K562 (cell line): ENCODE measurements around the gene SMIM23. TPM values are rescaled to one million over a fixed set of nuclear protein-coding genes. Genes with fewer than 3 reads are reported as not detected.
A peak's percentile ranks its signal among the peaks of the same experiment; 100 is the strongest.

Source experiments
- ATAC-seq: fragments of 200-7000 bp; cut with Tn5 transposase; 3 replicates; pipeline ENCODE4 v1.9.1; 2020; ENCODE audit warnings: moderate library complexity
- BruUV-seq: library from RNA; stranded (reverse); fragments of 400-500 nt; replicated peaks from 2 replicates; lab custom pipeline; 2021; lab: Mats Ljungman, UMichigan
- CTCF ChIA-PET: fragments of 300-600 bp; formaldehyde crosslinking; extraction: SDS; loops from one replicate; lab custom pipeline; 2021; ENCODE audit warnings: low intra/inter-chr PET ratio; lab: Yijun Ruan, JAX
- POLR2A ChIA-PET: fragments of 300-600, 350-650 bp; sonication (Branson Sonifier 250); formaldehyde crosslinking; extraction: SDS; loops from one replicate; lab custom pipeline; 2021; ENCODE audit warnings: antibody characterized with exemption, inconsistent platforms; lab: Yijun Ruan, JAX
- DNase-seq, 4 experiments: peaks; one replicate each; pipeline versions ENCODE4 v3.0.0 to v3.0.0-alpha.2; 2011 to 2018; ENCODE audit warnings: low spot score in 3 of 4, mixed read lengths in 3 of 4; ENCODE audit errors: extremely low read depth in 1 of 4
- FAIRE-seq: peaks from 2 replicates; lab custom pipeline; 2011; peaks lifted over from hg19 to GRCh38; lab: Jason Lieb, UNC
- H2AFZ ChIP-seq: 2 replicates; pipeline ENCODE4 v1.6.0; 2011; ENCODE audit warnings: low read depth, low read length, control low read depth, inconsistent platforms
- H3K27ac ChIP-seq: fragments of 200-600 bp; 3 replicates; pipeline ENCODE4 v1.8.0; 2011; ENCODE audit warnings: low read depth, mild to moderate bottlenecking, control low read depth, inconsistent platforms, low read length, moderate library complexity, mixed read lengths; ENCODE audit errors: extremely low read depth
- H3K27me3 ChIP-seq, 2 experiments: fragments of 300-600 bp in 1 of 2; 2 replicates in 1 of 2; 3 replicates in 1 of 2; pipeline versions ENCODE4 v1.6.0 to v1.8.0; 2011; ENCODE audit warnings: inconsistent platforms in 2 of 2, low read length in 2 of 2, mild to moderate bottlenecking in 1 of 2, mixed read lengths in 1 of 2, moderate library complexity in 1 of 2; ENCODE audit not compliant: control insufficient read depth in 2 of 2, insufficient read depth in 2 of 2
- H3K36me3 ChIP-seq: fragments of 300-600 bp; 3 replicates; pipeline ENCODE4 v1.8.0; 2011; ENCODE audit warnings: mild to moderate bottlenecking, low read length, inconsistent platforms; ENCODE audit not compliant: control insufficient read depth, insufficient read depth
- H3K4me1 ChIP-seq, 2 experiments: fragments of 200-600 bp in 1 of 2; replicated peaks in 1 of 2; 2 replicates in 1 of 2; 3 replicates in 1 of 2; pipeline versions ENCODE4 v1.5.1 to v1.8.0; 2011; ENCODE audit warnings: inconsistent platforms in 2 of 2, low read length in 2 of 2, mild to moderate bottlenecking in 1 of 2, mixed read lengths in 1 of 2, moderate library complexity in 1 of 2; ENCODE audit not compliant: control insufficient read depth in 2 of 2, insufficient read depth in 2 of 2
- H3K4me2 ChIP-seq: 2 replicates; pipeline ENCODE4 v1.6.1; 2011; ENCODE audit warnings: low read length, control low read depth, inconsistent platforms, mixed read lengths; ENCODE audit not compliant: insufficient read depth
- H3K4me3 ChIP-seq: fragments of 200-600 bp; sonication (generic), shearing (Covaris generic); 2 replicates; pipeline ENCODE4 v1.5.1; 2016; ENCODE audit warnings: control low read depth, inconsistent platforms
- H3K79me2 ChIP-seq: fragments of 200-600 bp; 3 replicates; pipeline ENCODE4 v1.8.0; 2011; ENCODE audit warnings: low read length, inconsistent platforms; ENCODE audit not compliant: control insufficient read depth, insufficient read depth
- H3K9ac ChIP-seq, 2 experiments: 2 replicates each; pipeline versions ENCODE4 v1.6.0 to v1.6.1; 2011; ENCODE audit warnings: low read depth in 2 of 2, low read length in 2 of 2, control low read depth in 1 of 2, inconsistent platforms in 1 of 2, mild to moderate bottlenecking in 1 of 2, mixed read lengths in 1 of 2; ENCODE audit not compliant: insufficient read depth in 1 of 2
- H3K9me1 ChIP-seq: one replicate; pipeline ENCODE4 v1.6.0; 2011; ENCODE audit warnings: inconsistent platforms, mild to moderate bottlenecking, low read length, moderate library complexity; ENCODE audit not compliant: control insufficient read depth, insufficient read depth
- H3K9me3 ChIP-seq: replicated peaks from 2 replicates; pipeline ENCODE4 v1.5.1; 2011; ENCODE audit warnings: low read depth, low read length, inconsistent platforms; ENCODE audit not compliant: control insufficient read depth, insufficient read depth
- H4K20me1 ChIP-seq: replicated peaks from 2 replicates; pipeline ENCODE4 v1.6.1; 2011; ENCODE audit warnings: low read length, inconsistent platforms, mixed read lengths; ENCODE audit not compliant: control insufficient read depth, insufficient read depth
- BACH1 ChIP-seq: fragments of 200-800 bp; sonication (Bioruptor generic); IDR thresholded peaks from 2 replicates; pipeline ENCODE4 v1.6.1; 2016; ENCODE audit warnings: missing genetic modification characterization, missing compliant biosample characterization
- E2F3 ChIP-seq: fragments of 250-450 bp; sonication (Bioruptor Pico); IDR thresholded peaks from 2 replicates; pipeline ENCODE4 v1.4.0; 2020; ENCODE audit warnings: mild to moderate bottlenecking
- EHMT2 ChIP-seq: fragments of 450-650 bp; IDR thresholded peaks from 2 replicates; pipeline ENCODE4 v1.6.1; 2018; ENCODE audit warnings: antibody characterized with exemption
- KHSRP ChIP-seq: fragments of 450-650 bp; IDR thresholded peaks from 2 replicates; pipeline ENCODE4 v1.6.1; 2017
- L3MBTL2 ChIP-seq: fragments of 450-650 bp; IDR thresholded peaks from 2 replicates; pipeline ENCODE4 v1.6.1; 2016; ENCODE audit warnings: mild to moderate bottlenecking, moderate library complexity
- MBD2 ChIP-seq: sonication (generic); IDR thresholded peaks from 2 replicates; pipeline ENCODE4 v1.6.1; 2016; ENCODE audit warnings: low read depth, borderline replicate concordance
- POLR2G ChIP-seq: fragments of 200-400 bp; formaldehyde crosslinking; IDR thresholded peaks from 2 replicates; pipeline ENCODE4 v1.6.1; 2017; ENCODE audit warnings: low read depth, mild to moderate bottlenecking, antibody characterized with exemption, low read length, moderate library complexity
- RBFOX2 ChIP-seq: fragments of 200-400 bp; formaldehyde crosslinking; IDR thresholded peaks from 2 replicates; pipeline ENCODE4 v1.6.1; 2017; ENCODE audit warnings: low read depth, mild to moderate bottlenecking, low read length, moderate library complexity
- RBM14 ChIP-seq: fragments of 200-400 bp; formaldehyde crosslinking; IDR thresholded peaks from 2 replicates; pipeline ENCODE4 v1.6.1; 2018; ENCODE audit warnings: low read depth, mild to moderate bottlenecking, low read length, moderate library complexity, borderline replicate concordance; ENCODE audit not compliant: insufficient read depth
- U2AF2 ChIP-seq: fragments of 200-400 bp; formaldehyde crosslinking; optimal IDR thresholded peaks from 2 replicates; pipeline ENCODE3; 2017; ENCODE audit warnings: low read depth, mild to moderate bottlenecking, low read length
- ZNF146 ChIP-seq: IDR thresholded peaks from one replicate; pipeline ENCODE4 v1.6.1; 2018; ENCODE audit warnings: missing compliant biosample characterization; ENCODE audit not compliant: unreplicated experiment
- ZNF436 ChIP-seq: fragments of 250-450, 450-650 bp; sonication (Bioruptor Pico); formaldehyde crosslinking; IDR thresholded peaks from 2 replicates; pipeline ENCODE4 v1.7.0; 2020; ENCODE audit warnings: mild to moderate bottlenecking
- ZSCAN32 ChIP-seq: fragments of 450-650 bp; formaldehyde crosslinking; IDR thresholded peaks from 2 replicates; pipeline ENCODE4 v1.4.0; 2020; ENCODE audit warnings: mild to moderate bottlenecking, moderate library complexity
- WGBS: fragments of 100-300 bp; shearing (Covaris generic); methylation state at CpG from one replicate; pipeline ENCODE4 v1.1.6; 2016; ENCODE audit warnings: low coverage, mixed read lengths; ENCODE audit not compliant: insufficient coverage; ENCODE audit errors: missing lambda C conversion rate; 5-methylcytosine and 5-hydroxymethylcytosine counted together
- in situ Hi-C: fragments of 300-500 bp; cut with MboI; formaldehyde crosslinking; loops from 4 replicates; pipeline ENCODE4 v1.15.0; 2018; ENCODE audit warnings: inconsistent platforms, mixed read lengths
- intact Hi-C: fragments of 100-400 bp; cut with micrococcal nuclease; formaldehyde crosslinking; loops from 2 replicates; pipeline ENCODE4 v1.14.2; 2022
- polyA plus RNA-seq, 8 experiments: library from polyadenylated mRNA; depleted of rRNA in 4 of 8; stranded (reverse) in 5 of 8; unstranded in 3 of 8; fragments of >200 nt; fragmentation: Nextera tagmentation in 2 of 8; fragmentation: Illumina TruSeq in 1 of 8; extraction: Ambion mirVana in 2 of 8; extraction: Trizol in 1 of 8; gene quantifications; 2 replicates each; pipeline versions ENCODE4 v1.2.1 to v1.2.3, GENCODE V29; 2011 to 2014; ENCODE audit warnings: inconsistent platforms in 1 of 8, missing spikeins in 1 of 8
- total RNA-seq, 7 experiments: library from RNA; depleted of rRNA in 6 of 7; stranded (reverse); fragments of >200 nt in 6 of 7; fragmentation: Illumina TruSeq in 2 of 7; extraction: Trizol in 2 of 7; gene quantifications; 2 replicates each; pipeline versions ENCODE4 v1.2.1 to v1.2.3, GENCODE V29; 2011 to 2021; ENCODE audit warnings: low replicate concordance in 1 of 7
- TF ChIP-seq, protein P1 (sequence below): fragments of 450-650 bp; formaldehyde crosslinking; IDR thresholded peaks from 2 replicates; pipeline ENCODE4 v1.4.0; 2022; ENCODE audit warnings: missing genetic modification characterization

Gene SMIM23
- total and polyA plus RNA-seq, 9 of the 15 experiments (the other 6 are each of a cell fraction or from before 2014, with no cell fraction given) = not detected

DNA sequence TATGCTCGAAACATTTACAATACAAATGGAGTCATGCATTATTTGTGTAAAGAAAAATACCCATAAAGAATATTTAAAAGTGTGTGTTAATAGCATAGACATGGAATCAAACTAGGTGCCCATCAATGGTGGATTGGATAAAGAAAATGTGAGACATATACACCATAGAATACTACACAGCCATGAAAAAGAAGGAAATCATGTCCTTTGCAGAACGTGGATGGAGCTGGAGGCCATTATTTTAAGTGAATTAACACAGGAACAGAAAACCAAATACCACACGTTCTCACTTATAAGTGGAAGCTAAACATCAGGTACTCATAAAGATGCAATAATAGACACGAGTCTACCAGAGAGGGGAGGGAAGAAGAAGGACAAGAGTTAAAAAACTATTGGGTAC lies 22.8 kb downstream of the SMIM23 start:
- H3K4me1 ChIP-seq = no peaks in the 10 kb centered on the region
- in situ Hi-C loops (no loop called here), intact Hi-C loops (no loop called here)
- H3K36me3 ChIP-seq = no peaks in the 10 kb centered on the region
- no peaks in the 10 kb centered on the region for H4K20me1 ChIP-seq
- H3K4me3 ChIP-seq = no peak overlapping the region
- DNase-seq (no peak), FAIRE-seq (no peak), ATAC-seq (no peak)
- H3K4me2 ChIP-seq = no peak overlapping the region
- H3K27ac ChIP-seq = no peak overlapping the region
- ChIA-PET POLR2A (interaction anchor here (0.6 kb wide), 1 partner anchor 1069 kb away, joined by 3 read pairs; no protein-coding TSS in a partner anchor), CTCF (no interaction called here)
- TF ChIP-seq ZNF146 (CRISPR knock-in tag) (peak; percentile 49), KHSRP (no peak)
- peaks cover 40 to 53% of the 10 kb centered on the region in 2 experiments for H3K27me3 ChIP-seq
- H3K9ac ChIP-seq = no peak overlapping the region
- WGBS = 0% methylated on average over 4 of the region's 4 CpGs
- BruUV-seq = no TSS peak
- H3K9me3 ChIP-seq = no peaks in the 10 kb centered on the region
- no peaks in the 10 kb centered on the region for H3K9me1 ChIP-seq
- H2AFZ ChIP-seq = no peak overlapping the region
- no peaks in the 10 kb centered on the region for H3K79me2 ChIP-seq

DNA sequence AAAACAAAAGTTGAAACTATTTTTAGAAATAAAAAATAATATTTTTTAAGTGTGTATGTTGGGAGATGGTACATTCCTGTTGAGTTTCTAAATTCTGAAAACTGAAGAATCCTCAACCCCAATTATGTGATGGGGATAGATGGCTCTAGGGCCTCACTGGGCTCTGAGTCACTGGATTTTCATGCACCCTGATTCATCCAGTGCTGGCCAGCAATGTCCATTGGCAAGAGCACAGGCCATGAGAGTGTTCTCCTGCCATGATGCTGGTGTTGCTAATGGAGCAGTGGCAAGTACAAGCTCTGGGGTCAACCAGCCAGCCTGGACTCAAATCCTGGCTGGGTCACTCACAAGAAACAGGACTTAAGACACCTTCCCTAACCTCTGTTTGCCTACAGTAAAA lies 23.3 kb downstream of the SMIM23 start:
- CTCF ChIA-PET = no interaction called here
- Histone ChIP-seq H3K9me3 (no peaks in the 10 kb centered on the region), H3K4me1 (no peaks in the 10 kb centered on the region), H3K9me1 (no peaks in the 10 kb centered on the region), H3K27ac (no peak overlapping the region), H2AFZ (no peak overlapping the region), H3K4me2 (no peak overlapping the region), H3K9ac (no peak overlapping the region), H4K20me1 (no peaks in the 10 kb centered on the region), H3K36me3 (no peaks in the 10 kb centered on the region), H3K79me2 (no peaks in the 10 kb centered on the region), H3K27me3 (peaks cover 40 to 53% of the 10 kb centered on the region in 2 experiments), H3K4me3 (no peak overlapping the region)
- BruUV-seq = no TSS peak
- in situ Hi-C loops = no loop called here
- DNase-seq (no peak), FAIRE-seq (no peak), ATAC-seq (no peak)
- POLR2A ChIA-PET = no interaction called here
- intact Hi-C loops = no loop called here
- TF ChIP-seq BACH1 (tag) = no peak
- no peak for TF ChIP-seq RBFOX2
- TF ChIP-seq, protein P1, sequence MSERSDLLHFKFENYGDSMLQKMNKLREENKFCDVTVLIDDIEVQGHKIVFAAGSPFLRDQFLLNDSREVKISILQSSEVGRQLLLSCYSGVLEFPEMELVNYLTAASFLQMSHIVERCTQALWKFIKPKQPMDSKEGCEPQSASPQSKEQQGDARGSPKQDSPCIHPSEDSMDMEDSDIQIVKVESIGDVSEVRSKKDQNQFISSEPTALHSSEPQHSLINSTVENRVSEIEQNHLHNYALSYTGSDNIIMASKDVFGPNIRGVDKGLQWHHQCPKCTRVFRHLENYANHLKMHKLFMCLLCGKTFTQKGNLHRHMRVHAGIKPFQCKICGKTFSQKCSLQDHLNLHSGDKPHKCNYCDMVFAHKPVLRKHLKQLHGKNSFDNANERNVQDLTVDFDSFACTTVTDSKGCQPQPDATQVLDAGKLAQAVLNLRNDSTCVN (CRISPR knock-in tag) = no peak
- no peak for TF ChIP-seq ZNF436 (CRISPR knock-in tag)
- TF ChIP-seq MBD2 = no peak
- no peak for TF ChIP-seq ZSCAN32 (CRISPR knock-in tag)
- TF ChIP-seq E2F3 (CRISPR knock-in tag) = no peak
- no peak for TF ChIP-seq U2AF2
- TF ChIP-seq POLR2G = no peak
- no peak for TF ChIP-seq L3MBTL2
- TF ChIP-seq EHMT2 = no peak
- TF ChIP-seq RBM14 = no peak
- no peak for TF ChIP-seq KHSRP
